SK-N-MC (cell line): ENCODE results near the gene CMIP.

ENCODE experiments used
- EZH2 ChIP-seq: fragments of 200-600 bp; sonication (generic); IDR thresholded peaks from one replicate; pipeline ENCODE4 v1.6.1; 2017; ENCODE audit warnings: antibody characterized with exemption
- FOXP2 ChIP-seq: optimal IDR thresholded peaks from 2 replicates; pipeline ENCODE3; 2011; ENCODE audit warnings: mild to moderate bottlenecking, moderate library complexity; ENCODE audit not compliant: insufficient read depth; ENCODE audit errors: extremely low read length, control extremely low read depth
- POLR2AphosphoS5 ChIP-seq: IDR thresholded peaks from 2 replicates; pipeline ENCODE4 v1.6.1; 2012; ENCODE audit warnings: mild to moderate bottlenecking, low read depth, low read length, borderline replicate concordance

DNA sequence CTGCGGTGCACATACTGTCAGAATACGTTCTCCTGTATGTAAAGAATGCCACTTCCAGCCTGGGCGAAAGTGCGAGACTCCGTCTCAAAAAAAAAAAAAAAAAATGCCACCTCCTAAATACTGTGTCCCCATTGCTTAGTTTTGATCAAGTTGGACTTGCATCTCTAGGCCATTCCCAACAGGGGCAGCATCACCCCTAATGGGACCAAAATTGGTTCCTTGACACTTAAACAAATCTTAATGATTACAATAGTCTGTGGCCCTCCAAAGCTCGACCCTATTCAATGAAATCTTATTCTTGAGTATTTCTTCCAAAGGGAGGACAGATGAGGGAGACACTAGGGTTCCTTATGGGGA lies 179.8 kb downstream of the CMIP start:
- TF ChIP-seq EZH2 = no peak
- TF ChIP-seq POLR2AphosphoS5 = no peak
- TF ChIP-seq FOXP2 = no peak
